ENCODE data around the gene WNT9B. TPM values are rescaled to one million over a fixed set of nuclear protein-coding genes. Genes with fewer than 3 reads are reported as not detected.

The WNT9B gene
- total and polyA plus RNA-seq, 11 donors = 0.19 to 1.4 (median 0.53) TPM

DNA sequence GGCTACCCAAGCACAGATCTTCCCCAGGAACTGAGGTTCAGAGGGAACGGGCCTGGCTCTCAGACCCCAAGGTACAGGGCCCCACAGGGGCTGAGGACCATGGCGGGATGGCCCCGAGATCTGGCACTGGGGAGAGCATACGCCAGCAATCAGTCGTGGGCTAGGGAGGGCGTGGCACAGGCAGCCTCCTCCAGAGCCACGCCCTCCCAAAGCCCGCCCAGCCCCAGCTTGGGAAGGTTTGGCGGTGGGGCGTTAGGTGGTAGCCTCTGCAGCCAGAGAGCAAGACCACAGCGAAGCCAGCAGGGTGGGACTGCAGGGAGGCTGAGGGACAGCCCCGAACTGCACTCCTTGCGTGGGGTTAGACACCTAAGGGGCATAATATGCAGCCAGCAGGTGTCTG lies 11.6 kb downstream of the WNT9B start:
- H3K9me3 ChIP-seq = no peaks in the 10 kb centered on the region
- intact Hi-C loops (cut with DNase I) = loop anchor here in 2 of 10 donors (5.0 to 10.0 kb wide), 2 partner anchors 49 to 58 kb away; no protein-coding TSS in a partner anchor
- no peaks in the 10 kb centered on the region for H3K36me3 ChIP-seq
- no peaks in the 10 kb centered on the region for H3K4me1 ChIP-seq
- 27 to 41% (median 31%) methylated on average over 11 to 13 of the region's 13 CpGs for WGBS, 4 donors
- no peak for ATAC-seq
- DNase-seq = no peak
- no peak overlapping the region for H3K4me3 ChIP-seq
- TF ChIP-seq, protein P1, sequence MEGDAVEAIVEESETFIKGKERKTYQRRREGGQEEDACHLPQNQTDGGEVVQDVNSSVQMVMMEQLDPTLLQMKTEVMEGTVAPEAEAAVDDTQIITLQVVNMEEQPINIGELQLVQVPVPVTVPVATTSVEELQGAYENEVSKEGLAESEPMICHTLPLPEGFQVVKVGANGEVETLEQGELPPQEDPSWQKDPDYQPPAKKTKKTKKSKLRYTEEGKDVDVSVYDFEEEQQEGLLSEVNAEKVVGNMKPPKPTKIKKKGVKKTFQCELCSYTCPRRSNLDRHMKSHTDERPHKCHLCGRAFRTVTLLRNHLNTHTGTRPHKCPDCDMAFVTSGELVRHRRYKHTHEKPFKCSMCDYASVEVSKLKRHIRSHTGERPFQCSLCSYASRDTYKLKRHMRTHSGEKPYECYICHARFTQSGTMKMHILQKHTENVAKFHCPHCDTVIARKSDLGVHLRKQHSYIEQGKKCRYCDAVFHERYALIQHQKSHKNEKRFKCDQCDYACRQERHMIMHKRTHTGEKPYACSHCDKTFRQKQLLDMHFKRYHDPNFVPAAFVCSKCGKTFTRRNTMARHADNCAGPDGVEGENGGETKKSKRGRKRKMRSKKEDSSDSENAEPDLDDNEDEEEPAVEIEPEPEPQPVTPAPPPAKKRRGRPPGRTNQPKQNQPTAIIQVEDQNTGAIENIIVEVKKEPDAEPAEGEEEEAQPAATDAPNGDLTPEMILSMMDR (IDR thresholded peaks at IDR 0.05) = no peak
- no peak for TF ChIP-seq POLR2A (IDR thresholded peaks at IDR 0.05)
- H3K27me3 ChIP-seq = peaks cover 0 to 30% (median 0%) of the 10 kb centered on the region in 9 donors
- H3K27ac ChIP-seq = no peak overlapping the region

DNA sequence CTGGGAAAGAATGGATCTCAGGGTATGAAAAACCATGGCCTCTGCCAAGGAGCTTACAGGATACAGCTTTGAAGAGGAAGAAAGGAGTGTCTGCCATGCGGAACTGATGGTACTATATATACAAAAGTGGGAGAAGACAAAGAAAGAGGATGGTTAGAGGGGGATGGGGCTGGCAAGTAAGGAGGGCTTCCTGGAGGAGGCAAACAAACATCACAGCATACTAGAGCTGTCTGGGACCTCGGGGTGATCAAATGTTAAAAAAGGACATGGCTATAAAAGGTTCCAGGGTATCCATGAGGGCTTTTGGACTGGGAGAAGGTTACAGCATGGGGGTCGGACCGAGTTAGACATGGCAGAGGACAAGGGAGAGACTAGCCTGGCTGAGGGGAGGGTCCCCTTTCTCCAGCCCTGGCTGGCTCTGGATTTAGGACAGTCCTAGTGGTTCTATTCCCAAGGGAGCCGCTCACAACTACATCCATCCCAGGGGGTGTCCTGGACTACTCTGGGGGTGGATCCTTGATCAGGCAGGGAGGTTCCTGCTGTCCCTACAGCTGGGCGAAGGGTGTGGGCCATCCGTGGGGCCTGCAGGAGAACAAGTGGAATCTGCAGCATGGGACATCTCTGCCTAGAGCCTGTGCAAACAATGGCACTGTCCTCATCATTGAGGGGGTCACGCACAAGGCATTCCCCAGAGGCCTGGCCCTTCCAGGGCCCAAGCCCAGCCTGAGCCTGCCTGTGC lies 12.2 kb downstream of the WNT9B start:
- 83 to 88% (median 84%) methylated on average over 6 to 8 of the region's 8 CpGs for WGBS, 4 donors
- Histone ChIP-seq H3K4me3 (no peak overlapping the region), H3K9me3 (no peaks in the 10 kb centered on the region), H3K4me1 (no peaks in the 10 kb centered on the region), H3K36me3 (no peaks in the 10 kb centered on the region), H3K27me3 (peaks cover 0 to 30% (median 0%) of the 10 kb centered on the region in 9 donors), H3K27ac (no peak overlapping the region)
- intact Hi-C loops (cut with DNase I) = loop anchor here in 2 of 10 donors (5.0 to 10.0 kb wide), 2 partner anchors 49 to 59 kb away; no protein-coding TSS in a partner anchor
- TF ChIP-seq POLR2A (IDR thresholded peaks at IDR 0.05) = no peak
- TF ChIP-seq, protein P1 (IDR thresholded peaks at IDR 0.05) = no peak
- DNase-seq = no peak
- ATAC-seq = no peak

DNA sequence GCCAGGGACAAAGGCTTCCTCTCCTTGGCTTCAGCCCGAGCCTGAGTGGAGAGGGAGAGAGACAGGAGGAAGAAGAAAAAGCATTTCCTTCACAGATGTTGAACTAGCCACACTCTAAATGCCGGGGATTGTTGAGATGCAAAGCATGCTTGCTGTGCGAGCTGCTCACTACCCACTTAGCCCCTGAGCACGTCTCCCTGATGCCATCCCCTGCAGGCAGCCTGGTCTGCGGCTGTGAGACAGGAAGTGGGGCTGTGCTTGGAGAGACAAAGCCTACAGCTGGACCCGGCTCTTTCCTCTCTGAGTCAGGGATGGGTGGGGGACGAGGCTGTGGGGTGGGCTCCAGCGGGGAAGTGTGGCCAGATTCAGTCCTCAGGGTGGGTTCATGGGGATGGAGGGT lies 13.7 kb downstream of the WNT9B start:
- 26 to 39% (median 32%) methylated on average over 8 of the region's 8 CpGs for WGBS, 4 donors
- H3K27ac ChIP-seq = no peak overlapping the region
- no peaks in the 10 kb centered on the region for H3K4me1 ChIP-seq
- peaks cover 0 to 30% (median 0%) of the 10 kb centered on the region in 9 donors for H3K27me3 ChIP-seq
- no peaks in the 10 kb centered on the region for H3K36me3 ChIP-seq
- H3K9me3 ChIP-seq = no peaks in the 10 kb centered on the region
- H3K4me3 ChIP-seq = no peak overlapping the region
- ATAC-seq (no peak), DNase-seq (no peak)
- no peak for TF ChIP-seq POLR2A (IDR thresholded peaks at IDR 0.05)
- TF ChIP-seq, protein P1 (IDR thresholded peaks at IDR 0.05) = no peak
- intact Hi-C loops (cut with DNase I) = loop anchor here in 1 of 10 donors (10.0 kb wide), 1 partner anchor 60 kb away; no protein-coding TSS in a partner anchor

DNA sequence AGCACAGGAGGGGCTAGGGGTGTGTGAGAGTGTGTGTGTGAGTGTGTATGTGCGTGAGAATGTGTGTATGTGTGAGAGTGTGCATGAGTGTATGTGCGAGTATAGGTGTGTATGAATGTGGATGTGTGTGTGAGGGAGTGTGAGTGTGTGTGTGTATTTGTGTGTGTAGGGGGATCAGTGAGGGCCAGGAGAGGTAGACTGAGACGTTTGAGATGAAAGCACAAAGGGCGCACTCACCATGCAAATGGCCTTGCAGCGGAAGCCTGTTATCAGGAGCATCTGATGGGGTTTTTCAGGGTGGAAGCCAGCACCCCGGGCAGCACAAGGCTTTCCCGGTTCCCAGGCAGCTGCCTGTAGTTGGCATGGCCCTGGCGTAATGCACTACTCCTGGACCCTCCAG lies 14.9 kb downstream of the WNT9B start:
- Histone ChIP-seq H3K4me3 (no peak overlapping the region), H3K4me1 (no peaks in the 10 kb centered on the region), H3K36me3 (no peaks in the 10 kb centered on the region), H3K27me3 (peaks cover 0 to 22% (median 0%) of the 10 kb centered on the region in 9 donors), H3K9me3 (no peaks in the 10 kb centered on the region), H3K27ac (no peak overlapping the region)
- TF ChIP-seq POLR2A (IDR thresholded peaks at IDR 0.05) = no peak
- no peak for ATAC-seq
- 73 to 86% (median 78%) methylated on average over 7 to 8 of the region's 8 CpGs for WGBS, 4 donors
- no peak for DNase-seq
- intact Hi-C loops (cut with DNase I) = loop anchor here in 1 of 10 donors (10.0 kb wide), 1 partner anchor 62 kb away; no protein-coding TSS in a partner anchor
